ENCODE measurements around the gene GPR143.

- no peak for TF ChIP-seq CTCF (IDR thresholded peaks at IDR 0.05)
- TF ChIP-seq POLR2A (IDR thresholded peaks at IDR 0.05), result no peak
Observed at GRCh38 chrX:9781941-9782340, 16.3 kb upstream of the GPR143 start.

Measured in tibial nerve (tissue), 3 donors.